OCI-LY1 (cell line): ENCODE data around the gene SYTL1.

Experiments used
- H2AFZ ChIP-seq: fragments of 200-600 bp; sonication (generic), shearing (Covaris generic); 2 replicates; pipeline ENCODE4 v1.6.0; 2014; ENCODE audit warnings: antibody characterized with exemption, mild to moderate bottlenecking, low read length
- H3F3A ChIP-seq: fragments of 200-600 bp; sonication (generic), shearing (Covaris generic); 2 replicates; pipeline ENCODE4 v1.6.0; 2014; ENCODE audit warnings: mild to moderate bottlenecking, antibody characterized with exemption, low read length, moderate library complexity; ENCODE audit not compliant: insufficient read depth
- H3K27ac ChIP-seq: fragments of 200-600 bp; sonication (generic); 2 replicates; pipeline ENCODE4 v1.5.1; 2014; ENCODE audit warnings: low read length, mixed run types, mild to moderate bottlenecking, low read depth; ENCODE audit not compliant: poor library complexity, severe bottlenecking
- H3K27me3 ChIP-seq: fragments of 200-600 bp; sonication (generic); 2 replicates; pipeline ENCODE4 v1.6.0; 2014; ENCODE audit warnings: antibody characterized with exemption, mild to moderate bottlenecking, low read length, moderate library complexity; ENCODE audit not compliant: insufficient read depth
- H3K36me3 ChIP-seq: fragments of 200-600 bp; sonication (generic); 2 replicates; pipeline ENCODE4 v1.6.1; 2014; ENCODE audit warnings: mild to moderate bottlenecking, antibody characterized with exemption, low read length, moderate library complexity, mixed read lengths; ENCODE audit not compliant: insufficient read depth
- H3K4me1 ChIP-seq: fragments of 200-600 bp; sonication (generic); 2 replicates; pipeline ENCODE4 v1.5.1; 2014; ENCODE audit warnings: mild to moderate bottlenecking, low read length, moderate library complexity; ENCODE audit not compliant: insufficient read depth, severe bottlenecking
- H3K4me2 ChIP-seq: fragments of 200-600 bp; sonication (generic), shearing (Covaris generic); 2 replicates; pipeline ENCODE4 v1.6.1; 2014; ENCODE audit warnings: low read length
- H3K4me3 ChIP-seq: fragments of 200-600 bp; sonication (generic); 2 replicates; pipeline ENCODE4 v1.5.1; 2014; ENCODE audit warnings: low read length, low read depth, mild to moderate bottlenecking, mixed read lengths; ENCODE audit not compliant: poor library complexity, severe bottlenecking
- H3K79me2 ChIP-seq: fragments of 200-600 bp; shearing (Covaris generic); 2 replicates; pipeline ENCODE4 v1.6.1; 2016; ENCODE audit warnings: mixed run types, low read length, mixed read lengths; ENCODE audit not compliant: insufficient read depth
- H3K9ac ChIP-seq: fragments of 200-600 bp; sonication (generic), shearing (Covaris generic); 2 replicates; pipeline ENCODE4 v1.6.1; 2014; ENCODE audit warnings: mild to moderate bottlenecking, low read length, mixed read lengths
- H3K9me2 ChIP-seq: fragments of 200-600 bp; sonication (generic), shearing (Covaris generic); 2 replicates; pipeline ENCODE4 v1.6.1; 2014; ENCODE audit warnings: low read depth, mild to moderate bottlenecking, low read length, mixed read lengths
- H3K9me3 ChIP-seq: fragments of 200-600 bp; shearing (Covaris generic); 2 replicates; pipeline ENCODE4 v1.6.1; 2014; ENCODE audit warnings: low read length, mixed read lengths
- H4K20me1 ChIP-seq: fragments of 200-600 bp; sonication (generic), shearing (Covaris generic); 2 replicates; pipeline ENCODE4 v1.6.0; 2016; ENCODE audit warnings: mild to moderate bottlenecking, low read length; ENCODE audit not compliant: insufficient read depth
- EZH2 ChIP-seq: fragments of 200-600 bp; sonication (generic), shearing (Covaris generic); IDR thresholded peaks from 2 replicates; pipeline ENCODE4 v1.8.0; 2017; ENCODE audit warnings: borderline replicate concordance, mixed run types, mild to moderate bottlenecking, antibody characterized with exemption, low read length, moderate library complexity, mixed read lengths
- TF ChIP-seq, protein P1 (sequence below): fragments of 200-600 bp; sonication (generic), shearing (Covaris generic); IDR thresholded peaks from 2 replicates; pipeline ENCODE4 v1.5.1; 2017; ENCODE audit warnings: mild to moderate bottlenecking, antibody characterized with exemption, low read length, moderate library complexity, mixed read lengths

Gene SYTL1

DNA sequence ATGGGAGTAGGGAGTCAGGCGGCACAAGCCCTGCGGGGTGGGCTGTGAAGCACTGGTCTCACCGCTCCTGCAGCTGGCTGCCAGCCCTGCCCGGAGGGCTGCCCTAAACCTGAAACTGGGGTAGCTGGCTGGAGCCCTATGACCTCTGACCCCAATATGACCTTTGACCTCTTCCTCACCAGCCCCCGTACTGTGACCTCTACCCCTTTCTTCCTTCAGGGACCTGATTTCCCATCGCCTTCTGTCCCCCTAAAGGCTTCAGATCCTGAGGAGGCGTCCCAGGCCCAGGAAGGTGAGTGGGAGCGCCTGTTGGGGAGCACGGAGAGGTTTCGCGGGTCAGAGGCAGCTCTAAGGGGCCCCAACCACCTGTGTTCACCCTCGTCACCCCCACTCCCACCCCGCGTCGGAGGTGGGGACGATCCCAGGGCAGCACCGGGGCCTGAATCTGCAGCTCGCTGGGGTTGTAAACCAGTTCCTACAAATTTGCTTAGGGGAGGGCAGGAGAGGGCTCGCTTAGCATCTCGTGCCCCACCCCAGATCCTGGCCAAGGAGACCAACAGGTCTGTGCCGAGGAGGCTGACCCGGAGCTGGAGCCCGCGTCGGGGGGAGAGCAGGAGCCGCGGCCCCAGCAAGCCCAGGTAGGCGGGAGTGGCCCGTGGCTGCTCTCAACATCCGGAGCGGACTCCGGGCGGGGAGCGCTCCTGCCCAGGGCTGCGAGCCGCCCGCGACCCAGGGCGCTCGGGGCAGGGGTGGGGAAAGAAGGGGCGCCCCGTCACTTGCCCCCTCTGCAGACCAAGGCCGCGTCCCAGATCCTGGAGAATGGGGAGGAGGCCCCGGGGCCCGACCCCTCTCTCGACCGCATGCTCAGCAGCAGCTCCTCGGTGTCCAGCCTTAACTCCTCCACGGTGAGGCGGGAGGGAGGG is 7.3 kb downstream of the SYTL1 start:
- H3K36me3 ChIP-seq = no peaks in the 10 kb centered on the region
- peaks cover 7% of the 10 kb centered on the region for H3K4me1 ChIP-seq
- no peaks in the 10 kb centered on the region for H3K9me2 ChIP-seq
- H2AFZ ChIP-seq = 0 out of 2 replicates have a peak overlapping the region, but pooled peaks have one; percentile 12
- no peaks in the 10 kb centered on the region for H4K20me1 ChIP-seq
- no peaks in the 10 kb centered on the region for H3K27me3 ChIP-seq
- H3F3A ChIP-seq = no peaks in the 10 kb centered on the region
- TF ChIP-seq, protein P1, sequence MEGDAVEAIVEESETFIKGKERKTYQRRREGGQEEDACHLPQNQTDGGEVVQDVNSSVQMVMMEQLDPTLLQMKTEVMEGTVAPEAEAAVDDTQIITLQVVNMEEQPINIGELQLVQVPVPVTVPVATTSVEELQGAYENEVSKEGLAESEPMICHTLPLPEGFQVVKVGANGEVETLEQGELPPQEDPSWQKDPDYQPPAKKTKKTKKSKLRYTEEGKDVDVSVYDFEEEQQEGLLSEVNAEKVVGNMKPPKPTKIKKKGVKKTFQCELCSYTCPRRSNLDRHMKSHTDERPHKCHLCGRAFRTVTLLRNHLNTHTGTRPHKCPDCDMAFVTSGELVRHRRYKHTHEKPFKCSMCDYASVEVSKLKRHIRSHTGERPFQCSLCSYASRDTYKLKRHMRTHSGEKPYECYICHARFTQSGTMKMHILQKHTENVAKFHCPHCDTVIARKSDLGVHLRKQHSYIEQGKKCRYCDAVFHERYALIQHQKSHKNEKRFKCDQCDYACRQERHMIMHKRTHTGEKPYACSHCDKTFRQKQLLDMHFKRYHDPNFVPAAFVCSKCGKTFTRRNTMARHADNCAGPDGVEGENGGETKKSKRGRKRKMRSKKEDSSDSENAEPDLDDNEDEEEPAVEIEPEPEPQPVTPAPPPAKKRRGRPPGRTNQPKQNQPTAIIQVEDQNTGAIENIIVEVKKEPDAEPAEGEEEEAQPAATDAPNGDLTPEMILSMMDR = no peak
- no peak for TF ChIP-seq EZH2
- H3K27ac ChIP-seq = no peak overlapping the region
- H3K4me2 ChIP-seq = peak overlapping the region; percentile 77
- H3K79me2 ChIP-seq = no peaks in the 10 kb centered on the region
- no peaks in the 10 kb centered on the region for H3K9me3 ChIP-seq
- H3K9ac ChIP-seq = peak overlapping the region; percentile 64; the same call in 1 of the 2 replicates
- peak overlapping the region; percentile 57 for H3K4me3 ChIP-seq

DNA sequence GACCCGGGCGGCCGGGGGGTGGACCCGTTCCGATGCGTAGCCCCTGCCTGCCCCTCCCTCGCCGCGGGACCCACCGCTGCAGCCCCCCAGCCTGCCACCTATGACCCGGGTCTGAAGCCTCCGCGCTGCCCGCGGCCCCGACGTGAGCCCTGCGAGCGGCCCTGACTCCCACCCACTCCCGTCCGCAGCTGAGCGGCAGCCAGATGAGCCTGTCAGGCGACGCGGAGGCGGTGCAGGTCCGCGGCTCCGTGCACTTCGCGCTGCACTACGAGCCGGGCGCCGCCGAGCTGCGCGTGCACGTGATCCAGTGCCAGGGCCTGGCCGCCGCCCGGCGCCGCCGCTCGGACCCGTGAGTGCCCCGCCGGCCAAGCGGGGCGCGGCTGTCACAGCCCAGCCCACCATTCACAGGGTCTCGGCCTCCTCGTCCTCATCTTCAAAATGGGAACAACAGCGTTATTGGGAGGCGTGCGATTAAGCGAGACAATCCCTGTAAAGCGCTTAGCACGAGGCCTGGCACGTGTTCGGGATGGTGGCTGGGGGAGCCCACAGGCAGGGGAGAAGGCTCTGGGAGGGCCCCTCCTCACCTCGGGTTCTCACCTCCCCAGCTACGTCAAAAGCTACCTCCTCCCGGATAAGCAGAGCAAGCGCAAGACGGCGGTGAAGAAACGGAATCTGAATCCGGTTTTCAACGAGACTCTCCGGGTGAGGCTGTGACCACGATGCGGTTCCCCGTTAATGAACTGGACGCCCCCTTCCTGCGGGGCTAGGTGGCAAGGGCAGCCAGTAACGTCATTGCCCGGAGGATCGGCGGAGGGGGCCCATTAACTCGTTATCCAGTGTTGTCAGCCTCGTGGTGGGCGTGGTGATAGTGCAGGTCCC is 8.2 kb downstream of the SYTL1 start:
- Histone ChIP-seq H3K4me2 (no peak overlapping the region), H2AFZ (no peak overlapping the region), H3K4me3 (no peak overlapping the region)

More for the DNA sequence above, 8.2 kb downstream of the SYTL1 start:
- no peaks in the 10 kb centered on the region for H3F3A ChIP-seq
- no peaks in the 10 kb centered on the region for H3K27me3 ChIP-seq
- no peak overlapping the region for H3K27ac ChIP-seq
- H3K9me3 ChIP-seq = no peaks in the 10 kb centered on the region
- no peaks in the 10 kb centered on the region for H3K79me2 ChIP-seq
- TF ChIP-seq, protein P1 = no peak
- no peak for TF ChIP-seq EZH2
- peaks cover 7% of the 10 kb centered on the region for H3K4me1 ChIP-seq
- H3K36me3 ChIP-seq = no peaks in the 10 kb centered on the region
- H4K20me1 ChIP-seq = no peaks in the 10 kb centered on the region
- H3K9ac ChIP-seq = no peak overlapping the region
- no peaks in the 10 kb centered on the region for H3K9me2 ChIP-seq
